Heart left ventricle (tissue), 13 donors: Measurements from ENCODE around the gene TSPOAP1.

ENCODE experiments used
- CTCF ChIP-seq, 12 donors: fragments of 200-600 bp; sonication (generic) in 4 of 12; IDR thresholded peaks; one replicate each; pipeline versions ENCODE4 v1.5.0 to v1.8.0; 2018 to 2022; ENCODE audit warnings: antibody characterized with exemption in 12 of 12, mild to moderate bottlenecking in 5 of 12
- POLR2A ChIP-seq, 2 donors: fragments of 450-650 bp; IDR thresholded peaks; one replicate each; pipeline ENCODE4 v1.6.1; 2017; ENCODE audit warnings: antibody characterized with exemption in 2 of 2, mild to moderate bottlenecking in 2 of 2, moderate library complexity in 2 of 2
- donor health status: ischemic (EF 13 %, LVEDD 7.1; RV severe dilation, severe dysfunction).
- donor health status: DM: no; HTN: yes; CAD: no.
- donor health status: DM: no; HTN: no; CAD: no.
- donor health status: ischemic (EF 25% LVEDD 6.9; RV normal size, moderate dysfunction).
- donor health status: ischemic (EF 25% LVEDD 5.7; RV mildly dilated, moderate dysfunction).
- donor health status: ischemic (EF 35%, LVEDD 5.7; RV mildly dilated, moderate dysfunction).
- donor health status: nonischemic (EF 11% LVEDD 7.7; RV severe dilation, severe dysfunction).
- donor health status: DM: yes; HTN: yes; CAD: no.
- donor health status: PGD.
- donor health status: ischemic (EF 29% LVEDD 5.4; RV normal size, mild dysfunction).
- donor health status: nonischemic (EF 23%, LVEDD 6.1; RV moderate dilation, normal function).

- TF ChIP-seq CTCF (IDR thresholded peaks at IDR 0.05) (no peak), POLR2A (IDR thresholded peaks at IDR 0.05) (no peak)
Observed at GRCh38 chr17:58279016-58279711, 49.4 kb downstream of the TSPOAP1 start.
